Cardiac fibroblast (primary cell): Measurements from ENCODE around the gene KIRREL3.

Source experiments
- DNase-seq, 2 donors: peaks; one replicate each; pipeline versions ENCODE4 v3.0.0 to v3.0.0-alpha.2; 2010; ENCODE audit warnings: low read depth in 2 of 2
- H3K4me3 ChIP-seq, 2 donors: replicated peaks in 1 of 2; 1 replicate in 1 of 2; 2 replicates in 1 of 2; pipeline ENCODE4 v1.5.1; 2011; ENCODE audit warnings: low read depth in 2 of 2, low read length in 2 of 2, mild to moderate bottlenecking in 2 of 2, moderate library complexity in 1 of 2
- TF ChIP-seq, protein P1 (sequence below): IDR thresholded peaks from one replicate; pipeline ENCODE4 v1.5.1; 2011; ENCODE audit warnings: low read depth, mild to moderate bottlenecking, low read length, inconsistent platforms

KIRREL3 gene

GRCh38 chr11:126527651-126528050, 472.9 kb downstream of the KIRREL3 start:
- TF ChIP-seq, protein P1, sequence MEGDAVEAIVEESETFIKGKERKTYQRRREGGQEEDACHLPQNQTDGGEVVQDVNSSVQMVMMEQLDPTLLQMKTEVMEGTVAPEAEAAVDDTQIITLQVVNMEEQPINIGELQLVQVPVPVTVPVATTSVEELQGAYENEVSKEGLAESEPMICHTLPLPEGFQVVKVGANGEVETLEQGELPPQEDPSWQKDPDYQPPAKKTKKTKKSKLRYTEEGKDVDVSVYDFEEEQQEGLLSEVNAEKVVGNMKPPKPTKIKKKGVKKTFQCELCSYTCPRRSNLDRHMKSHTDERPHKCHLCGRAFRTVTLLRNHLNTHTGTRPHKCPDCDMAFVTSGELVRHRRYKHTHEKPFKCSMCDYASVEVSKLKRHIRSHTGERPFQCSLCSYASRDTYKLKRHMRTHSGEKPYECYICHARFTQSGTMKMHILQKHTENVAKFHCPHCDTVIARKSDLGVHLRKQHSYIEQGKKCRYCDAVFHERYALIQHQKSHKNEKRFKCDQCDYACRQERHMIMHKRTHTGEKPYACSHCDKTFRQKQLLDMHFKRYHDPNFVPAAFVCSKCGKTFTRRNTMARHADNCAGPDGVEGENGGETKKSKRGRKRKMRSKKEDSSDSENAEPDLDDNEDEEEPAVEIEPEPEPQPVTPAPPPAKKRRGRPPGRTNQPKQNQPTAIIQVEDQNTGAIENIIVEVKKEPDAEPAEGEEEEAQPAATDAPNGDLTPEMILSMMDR = no peak
- DNase-seq = no peak
- H3K4me3 ChIP-seq = no peak overlapping the region

- no peak for DNase-seq
- no peak overlapping the region for H3K4me3 ChIP-seq
- TF ChIP-seq, protein P1 = no peak
Observed at GRCh38 chr11:126526471-126526870, 474.1 kb downstream of the KIRREL3 start.

GRCh38 chr11:126525702-126526101, 474.9 kb downstream of the KIRREL3 start:
- DNase-seq = no peak

GRCh38 chr11:126525216-126525615, 475.4 kb downstream of the KIRREL3 start:
- no peak overlapping the region for H3K4me3 ChIP-seq
- no peak for DNase-seq
- TF ChIP-seq, protein P1 = no peak

More at GRCh38 chr11:126525702-126526101, 474.9 kb downstream of the KIRREL3 start:
- TF ChIP-seq, protein P1 = no peak
- H3K4me3 ChIP-seq = no peak overlapping the region

DNA sequence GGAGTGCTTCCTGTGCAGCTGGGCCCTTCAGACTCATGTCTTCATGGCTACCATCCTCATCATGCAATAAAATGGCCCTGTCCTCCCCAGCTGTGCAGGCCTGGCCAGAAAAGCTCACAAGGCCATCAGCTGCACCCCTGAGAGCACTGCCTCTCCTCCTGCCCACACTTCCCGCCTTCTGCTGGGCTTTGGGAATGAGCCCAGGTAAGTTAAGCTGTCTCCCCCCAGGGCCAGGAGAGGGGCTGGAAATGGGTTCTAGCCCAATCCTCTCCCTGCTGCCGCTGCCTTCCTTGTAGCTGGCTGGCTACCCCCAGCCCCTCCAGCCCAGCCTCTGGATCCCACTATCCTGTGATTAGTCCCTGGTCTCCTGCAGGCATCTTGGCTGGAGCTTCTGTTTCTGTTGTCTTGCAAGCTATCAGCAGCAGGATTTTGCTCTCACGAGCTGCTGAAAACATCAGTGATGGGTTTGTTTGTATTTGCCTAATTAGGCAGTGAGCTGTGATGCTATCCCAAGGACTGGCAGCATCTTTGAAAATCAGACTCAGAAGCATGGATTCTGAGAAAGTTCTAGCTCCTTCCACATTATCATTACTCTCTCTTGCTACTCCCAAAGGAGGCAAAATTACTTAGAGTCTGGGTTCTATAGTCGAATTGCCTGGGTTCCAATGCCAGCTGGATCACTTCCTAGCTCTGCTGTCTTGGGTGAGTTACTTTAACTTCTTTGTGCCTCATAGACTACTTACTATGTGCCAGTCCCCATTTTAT, 476.9 kb downstream of the KIRREL3 start:
- H3K4me3 ChIP-seq = no peak overlapping the region
- TF ChIP-seq, protein P1 = no peak
- no peak for DNase-seq

DNA sequence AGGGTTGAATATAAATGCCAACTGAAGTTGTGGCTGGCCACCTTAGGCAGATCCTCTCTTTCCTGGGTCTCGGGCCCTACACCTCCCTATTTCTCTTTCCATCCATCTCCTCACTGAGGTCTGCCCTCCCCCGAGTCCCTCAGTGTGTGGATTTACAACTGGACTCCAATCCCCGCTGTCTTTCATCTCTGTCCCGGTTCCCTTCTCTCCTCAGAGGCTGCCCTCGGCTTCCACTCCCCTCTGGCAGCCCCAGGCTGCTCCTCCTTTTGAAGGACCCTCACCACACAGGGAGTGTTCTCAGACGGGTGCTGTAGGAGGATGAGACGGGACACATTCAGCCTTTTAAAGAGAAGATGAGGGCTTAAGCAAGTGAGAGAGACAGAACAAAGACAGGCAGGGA, 478.0 kb downstream of the KIRREL3 start:
- TF ChIP-seq, protein P1 = no peak
- H3K4me3 ChIP-seq = no peak overlapping the region
- no peak for DNase-seq
